Measurements from ENCODE around the gene PPP1CA.

- TF ChIP-seq EZH2 (IDR thresholded peaks at IDR 0.05; ENCODE audit: borderline replicate concordance, low read depth, low read length, severe bottlenecking), result no peak
- TF ChIP-seq, protein P1, sequence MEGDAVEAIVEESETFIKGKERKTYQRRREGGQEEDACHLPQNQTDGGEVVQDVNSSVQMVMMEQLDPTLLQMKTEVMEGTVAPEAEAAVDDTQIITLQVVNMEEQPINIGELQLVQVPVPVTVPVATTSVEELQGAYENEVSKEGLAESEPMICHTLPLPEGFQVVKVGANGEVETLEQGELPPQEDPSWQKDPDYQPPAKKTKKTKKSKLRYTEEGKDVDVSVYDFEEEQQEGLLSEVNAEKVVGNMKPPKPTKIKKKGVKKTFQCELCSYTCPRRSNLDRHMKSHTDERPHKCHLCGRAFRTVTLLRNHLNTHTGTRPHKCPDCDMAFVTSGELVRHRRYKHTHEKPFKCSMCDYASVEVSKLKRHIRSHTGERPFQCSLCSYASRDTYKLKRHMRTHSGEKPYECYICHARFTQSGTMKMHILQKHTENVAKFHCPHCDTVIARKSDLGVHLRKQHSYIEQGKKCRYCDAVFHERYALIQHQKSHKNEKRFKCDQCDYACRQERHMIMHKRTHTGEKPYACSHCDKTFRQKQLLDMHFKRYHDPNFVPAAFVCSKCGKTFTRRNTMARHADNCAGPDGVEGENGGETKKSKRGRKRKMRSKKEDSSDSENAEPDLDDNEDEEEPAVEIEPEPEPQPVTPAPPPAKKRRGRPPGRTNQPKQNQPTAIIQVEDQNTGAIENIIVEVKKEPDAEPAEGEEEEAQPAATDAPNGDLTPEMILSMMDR (IDR thresholded peaks at IDR 0.05; ENCODE audit: borderline replicate concordance, extremely low read depth, low read length, poor library complexity, severe bottlenecking), result no peak
Observed at GRCh38 chr11:67366546-67366945, 35.1 kb downstream of the PPP1CA start.
